Measurements from ENCODE around the gene ESPN. TPM values are rescaled to one million over a fixed set of nuclear protein-coding genes. Genes with fewer than 3 reads are reported as not detected.

Gene ESPN
- total RNA-seq, 1 donor from 2014 or later = 0.66 TPM

- no peak for FAIRE-seq
- peaks cover 9% of the 10 kb centered on the region for H3K4me1 Mint-ChIP-seq (ENCODE audit: low read depth, unreplicated experiment)
- H3K9ac ChIP-seq (ENCODE audit: low read length) = peak overlapping the region; percentile 76
- H3K36me3 ChIP-seq (ENCODE audit: insufficient read depth, low read length) = no peaks in the 10 kb centered on the region
- H2AFZ ChIP-seq (ENCODE audit: low read depth, low read length) = peak overlapping the region; percentile 64
- H3K4me3 ChIP-seq (ENCODE audit: insufficient read depth, low read depth, low read length) = peak overlapping the region; percentile 65
- H3K9me3 Mint-ChIP-seq (ENCODE audit: unreplicated experiment) = no peaks in the 10 kb centered on the region
- no peak overlapping the region for H3K27ac ChIP-seq (ENCODE audit: low read depth, low read length)
- TF ChIP-seq EZH2 (IDR thresholded peaks at IDR 0.05; ENCODE audit: insufficient read depth, low read length) = no peak
- TF ChIP-seq CTCF (IDR thresholded peaks at IDR 0.05; ENCODE audit: insufficient read depth, low read depth, low read length) = no peak
- H3K27me3 Mint-ChIP-seq (ENCODE audit: low read depth, unreplicated experiment) = peaks cover 5% of the 10 kb centered on the region
- no peaks in the 10 kb centered on the region for H3K27me3 ChIP-seq (ENCODE audit: insufficient read depth, low read length)
- peaks cover 28% of the 10 kb centered on the region for H3K4me1 ChIP-seq (ENCODE audit: insufficient read depth, low read length)
- peak overlapping the region; percentile 85 for H3K4me3 Mint-ChIP-seq (ENCODE audit: unreplicated experiment)
- H3K27ac Mint-ChIP-seq (ENCODE audit: unreplicated experiment) = no peak overlapping the region
- no peaks in the 10 kb centered on the region for H3K9me3 ChIP-seq (ENCODE audit: insufficient read depth, low read depth, low read length)
- H3K4me2 ChIP-seq (ENCODE audit: low read length) = peak overlapping the region; percentile 95
- no peaks in the 10 kb centered on the region for H3K36me3 Mint-ChIP-seq (ENCODE audit: low read depth, unreplicated experiment)
- no peak for DNase-seq (ENCODE audit: low read depth)
- peaks cover 14% of the 10 kb centered on the region for H3K79me2 ChIP-seq (ENCODE audit: insufficient read depth, low read length)
- H4K20me1 ChIP-seq (ENCODE audit: insufficient read depth, low read length) = no peaks in the 10 kb centered on the region
These were observed 71.8 kb downstream of the ESPN start for GRCh38 chr1:6496365-6496721.

GRCh38 chr1:6496890-6497214 lies 72.3 kb downstream of the ESPN start:
- peaks cover 23% of the 10 kb centered on the region for H3K4me1 ChIP-seq (ENCODE audit: insufficient read depth, low read length)
- H3K27me3 ChIP-seq (ENCODE audit: insufficient read depth, low read length) = no peaks in the 10 kb centered on the region
- peaks cover 12% of the 10 kb centered on the region for H3K79me2 ChIP-seq (ENCODE audit: insufficient read depth, low read length)
- no peaks in the 10 kb centered on the region for H3K9me3 ChIP-seq (ENCODE audit: insufficient read depth, low read depth, low read length)
- Mint-ChIP-seq H3K36me3 (ENCODE audit: low read depth, unreplicated experiment) (no peaks in the 10 kb centered on the region), H3K4me3 (ENCODE audit: unreplicated experiment) (peak overlapping the region; percentile 85), H3K27me3 (ENCODE audit: low read depth, unreplicated experiment) (peaks cover 9% of the 10 kb centered on the region), H3K27ac (ENCODE audit: unreplicated experiment) (no peak overlapping the region), H3K9me3 (ENCODE audit: unreplicated experiment) (no peaks in the 10 kb centered on the region), H3K4me1 (ENCODE audit: low read depth, unreplicated experiment) (peaks cover 5% of the 10 kb centered on the region)
- no peaks in the 10 kb centered on the region for H3K36me3 ChIP-seq (ENCODE audit: insufficient read depth, low read length)
- TF ChIP-seq CTCF (IDR thresholded peaks at IDR 0.05; ENCODE audit: insufficient read depth, low read depth, low read length) = no peak
- FAIRE-seq (no peak), DNase-seq (ENCODE audit: low read depth) (no peak)
- no peak overlapping the region for H3K27ac ChIP-seq (ENCODE audit: low read depth, low read length)
- peak overlapping the region; percentile 76 for H3K9ac ChIP-seq (ENCODE audit: low read length)
- peak overlapping the region; percentile 95 for H3K4me2 ChIP-seq (ENCODE audit: low read length)
- peak overlapping the region; percentile 5 for H2AFZ ChIP-seq (ENCODE audit: low read depth, low read length)
- peak overlapping the region; percentile 65 for H3K4me3 ChIP-seq (ENCODE audit: insufficient read depth, low read depth, low read length)
- H4K20me1 ChIP-seq (ENCODE audit: insufficient read depth, low read length) = no peaks in the 10 kb centered on the region

- peaks cover 18% of the 10 kb centered on the region for H3K4me1 ChIP-seq (ENCODE audit: insufficient read depth, low read length)
- H3K9me3 ChIP-seq (ENCODE audit: insufficient read depth, low read depth, low read length) = no peaks in the 10 kb centered on the region
- Mint-ChIP-seq H3K9me3 (ENCODE audit: unreplicated experiment) (no peaks in the 10 kb centered on the region), H3K27ac (ENCODE audit: unreplicated experiment) (no peak overlapping the region), H3K4me3 (ENCODE audit: unreplicated experiment) (peak overlapping the region; percentile 80), H3K36me3 (ENCODE audit: low read depth, unreplicated experiment) (no peaks in the 10 kb centered on the region), H3K27me3 (ENCODE audit: low read depth, unreplicated experiment) (peaks cover 10% of the 10 kb centered on the region), H3K4me1 (ENCODE audit: low read depth, unreplicated experiment) (peaks cover 4% of the 10 kb centered on the region)
- H3K4me3 ChIP-seq (ENCODE audit: insufficient read depth, low read depth, low read length) = peak overlapping the region; percentile 65
- peak overlapping the region; percentile 76 for H3K9ac ChIP-seq (ENCODE audit: low read length)
- H2AFZ ChIP-seq (ENCODE audit: low read depth, low read length) = peak overlapping the region; percentile 61
- no peaks in the 10 kb centered on the region for H4K20me1 ChIP-seq (ENCODE audit: insufficient read depth, low read length)
- TF ChIP-seq EZH2 (IDR thresholded peaks at IDR 0.05; ENCODE audit: insufficient read depth, low read length) = no peak
- no peak for TF ChIP-seq CTCF (IDR thresholded peaks at IDR 0.05; ENCODE audit: insufficient read depth, low read depth, low read length)
- H3K27me3 ChIP-seq (ENCODE audit: insufficient read depth, low read length) = peaks cover 2% of the 10 kb centered on the region
- peaks cover 12% of the 10 kb centered on the region for H3K79me2 ChIP-seq (ENCODE audit: insufficient read depth, low read length)
- FAIRE-seq (no peak), DNase-seq (ENCODE audit: low read depth) (no peak)
- no peak overlapping the region for H3K27ac ChIP-seq (ENCODE audit: low read depth, low read length)
- H3K4me2 ChIP-seq (ENCODE audit: low read length) = peak overlapping the region; percentile 95
- H3K36me3 ChIP-seq (ENCODE audit: insufficient read depth, low read length) = no peaks in the 10 kb centered on the region
These were observed 72.8 kb downstream of the ESPN start for GRCh38 chr1:6497215-6497866.
